Ishikawa (cell line): ENCODE measurements around the gene STOML1.

Experiments used
- CEBPB ChIP-seq: IDR thresholded peaks from 2 replicates; pipeline ENCODE4 v1.6.1; 2012
- CREB1 ChIP-seq: IDR thresholded peaks from 2 replicates; pipeline ENCODE4 v1.6.1; 2012; ENCODE audit warnings: low read depth
- EP300 ChIP-seq: IDR thresholded peaks from 2 replicates; pipeline ENCODE4 v1.6.1; 2012; ENCODE audit warnings: borderline replicate concordance
- TAF1 ChIP-seq: IDR thresholded peaks from 2 replicates; pipeline ENCODE4 v1.6.1; 2012; ENCODE audit warnings: low read depth, mild to moderate bottlenecking
- YY1 ChIP-seq: IDR thresholded peaks from 2 replicates; pipeline ENCODE4 v1.6.1; 2012; ENCODE audit warnings: low read depth
- ZBTB7A ChIP-seq: IDR thresholded peaks from 2 replicates; pipeline ENCODE4 v1.6.1; 2012; ENCODE audit warnings: low read depth
- TF ChIP-seq, protein P1 (sequence below): IDR thresholded peaks from 2 replicates; pipeline ENCODE4 v1.6.1; 2012; ENCODE audit warnings: low read depth, mild to moderate bottlenecking

DNA sequence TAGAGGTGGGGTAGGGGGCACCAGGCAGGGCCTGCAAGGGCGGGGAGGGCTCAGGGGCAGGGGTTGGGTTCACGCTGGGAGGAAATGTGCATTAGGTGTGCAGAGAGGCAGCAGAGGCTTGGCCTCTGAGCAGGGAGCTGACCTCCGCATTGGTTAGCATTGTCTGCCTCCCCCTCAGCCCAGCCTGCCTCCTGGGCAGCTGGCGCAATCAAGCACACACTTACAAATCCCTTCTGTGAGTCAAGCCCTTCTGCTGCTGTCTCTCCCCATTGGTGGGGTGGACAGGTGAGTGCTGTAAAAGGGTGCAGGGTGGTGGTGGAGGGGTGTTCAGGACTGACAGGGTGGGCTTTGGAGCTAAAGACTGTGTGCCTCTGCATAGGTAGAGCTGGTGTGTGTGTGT lies 56.5 kb downstream of the STOML1 start:
- TF ChIP-seq, protein P1, sequence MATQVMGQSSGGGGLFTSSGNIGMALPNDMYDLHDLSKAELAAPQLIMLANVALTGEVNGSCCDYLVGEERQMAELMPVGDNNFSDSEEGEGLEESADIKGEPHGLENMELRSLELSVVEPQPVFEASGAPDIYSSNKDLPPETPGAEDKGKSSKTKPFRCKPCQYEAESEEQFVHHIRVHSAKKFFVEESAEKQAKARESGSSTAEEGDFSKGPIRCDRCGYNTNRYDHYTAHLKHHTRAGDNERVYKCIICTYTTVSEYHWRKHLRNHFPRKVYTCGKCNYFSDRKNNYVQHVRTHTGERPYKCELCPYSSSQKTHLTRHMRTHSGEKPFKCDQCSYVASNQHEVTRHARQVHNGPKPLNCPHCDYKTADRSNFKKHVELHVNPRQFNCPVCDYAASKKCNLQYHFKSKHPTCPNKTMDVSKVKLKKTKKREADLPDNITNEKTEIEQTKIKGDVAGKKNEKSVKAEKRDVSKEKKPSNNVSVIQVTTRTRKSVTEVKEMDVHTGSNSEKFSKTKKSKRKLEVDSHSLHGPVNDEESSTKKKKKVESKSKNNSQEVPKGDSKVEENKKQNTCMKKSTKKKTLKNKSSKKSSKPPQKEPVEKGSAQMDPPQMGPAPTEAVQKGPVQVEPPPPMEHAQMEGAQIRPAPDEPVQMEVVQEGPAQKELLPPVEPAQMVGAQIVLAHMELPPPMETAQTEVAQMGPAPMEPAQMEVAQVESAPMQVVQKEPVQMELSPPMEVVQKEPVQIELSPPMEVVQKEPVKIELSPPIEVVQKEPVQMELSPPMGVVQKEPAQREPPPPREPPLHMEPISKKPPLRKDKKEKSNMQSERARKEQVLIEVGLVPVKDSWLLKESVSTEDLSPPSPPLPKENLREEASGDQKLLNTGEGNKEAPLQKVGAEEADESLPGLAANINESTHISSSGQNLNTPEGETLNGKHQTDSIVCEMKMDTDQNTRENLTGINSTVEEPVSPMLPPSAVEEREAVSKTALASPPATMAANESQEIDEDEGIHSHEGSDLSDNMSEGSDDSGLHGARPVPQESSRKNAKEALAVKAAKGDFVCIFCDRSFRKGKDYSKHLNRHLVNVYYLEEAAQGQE: no peak
- TF ChIP-seq CREB1 (no peak), YY1 (no peak), CEBPB (no peak), ZBTB7A (no peak), TAF1 (no peak), EP300 (no peak)
